Activated effector memory CD4-positive, alpha-beta T cell treated with anti-CD3 and anti-CD28 coated beads, Interleukin-2, amount 50 U/mL, for 16 hours (primary cell): ENCODE measurements around the gene SIX3.
A peak's percentile ranks its signal among the peaks of the same experiment; 100 is the strongest.

Source experiments
- DNase-seq: peaks from one replicate; pipeline ENCODE4 v3.0.0-alpha.2; 2020

SIX3 gene

DNA sequence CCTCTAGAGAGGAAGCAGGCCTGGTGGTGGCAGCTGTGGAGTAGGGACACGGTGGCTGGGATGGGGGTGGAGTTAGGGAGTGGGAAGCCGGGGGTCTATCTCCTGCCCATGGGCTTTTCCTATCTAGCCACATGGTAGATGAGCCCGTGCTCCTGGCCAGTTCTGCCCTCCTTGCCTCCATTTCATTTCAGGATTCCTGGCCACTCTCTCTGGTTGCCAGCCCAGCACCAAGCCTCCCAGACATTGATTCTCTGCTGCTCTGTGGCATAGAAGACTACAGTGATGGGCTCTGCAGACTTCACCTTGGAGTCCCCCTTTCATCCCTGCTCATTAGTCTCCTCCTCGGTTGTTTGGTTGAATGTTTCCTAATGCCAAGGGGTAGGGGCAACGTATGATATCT, 19.4 kb downstream of the SIX3 start:
- no peak for DNase-seq

DNA sequence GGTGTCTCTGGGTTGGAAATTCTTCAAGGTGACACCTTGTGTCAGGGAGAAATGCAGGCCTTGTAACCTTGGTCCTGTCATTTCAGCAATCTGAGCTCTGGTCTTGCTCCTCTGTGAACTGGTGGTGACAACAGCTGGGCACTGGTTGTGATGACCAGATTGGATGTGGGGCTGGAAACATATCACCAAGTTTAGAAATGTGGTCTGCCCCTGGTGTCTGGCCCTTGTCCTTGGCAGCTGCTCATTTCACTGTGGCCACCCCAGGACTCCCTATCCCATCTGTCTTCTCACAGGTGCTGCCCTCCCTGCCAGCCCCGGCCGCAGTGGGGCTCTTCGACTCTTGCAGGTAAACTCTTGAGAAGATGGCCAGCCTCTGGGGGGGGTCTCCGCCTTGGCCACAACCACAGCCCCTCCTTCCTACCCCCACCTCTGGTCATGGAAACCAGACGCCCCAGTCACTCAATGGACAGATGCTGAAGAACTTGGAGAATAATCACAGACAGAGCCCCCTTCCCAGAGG, 20.7 kb downstream of the SIX3 start:
- no peak for DNase-seq

DNA sequence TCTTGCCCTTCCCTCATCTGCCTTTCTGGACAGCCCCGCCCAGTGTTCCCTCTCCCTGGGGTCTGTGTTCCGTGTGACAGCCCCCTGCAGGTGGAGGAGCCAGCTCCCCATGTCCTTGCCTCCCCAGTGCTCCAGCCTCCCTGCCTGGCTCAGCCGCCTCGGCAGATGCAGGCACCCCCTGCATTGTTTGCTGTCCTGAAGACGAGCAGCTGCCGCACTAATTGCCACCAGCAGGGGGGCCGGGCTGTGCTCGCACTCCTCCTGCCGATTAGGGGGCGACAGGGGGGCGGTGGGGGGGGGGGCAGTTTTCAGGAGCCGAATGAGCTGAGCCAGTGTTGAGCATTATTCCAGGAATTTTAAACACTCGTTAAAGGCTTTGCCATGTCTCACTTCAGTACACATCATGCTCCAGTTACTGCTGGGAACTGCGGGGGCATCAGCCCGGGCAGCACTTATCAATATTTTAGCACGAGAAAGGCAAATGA, 23.3 kb downstream of the SIX3 start:
- no peak for DNase-seq

DNA sequence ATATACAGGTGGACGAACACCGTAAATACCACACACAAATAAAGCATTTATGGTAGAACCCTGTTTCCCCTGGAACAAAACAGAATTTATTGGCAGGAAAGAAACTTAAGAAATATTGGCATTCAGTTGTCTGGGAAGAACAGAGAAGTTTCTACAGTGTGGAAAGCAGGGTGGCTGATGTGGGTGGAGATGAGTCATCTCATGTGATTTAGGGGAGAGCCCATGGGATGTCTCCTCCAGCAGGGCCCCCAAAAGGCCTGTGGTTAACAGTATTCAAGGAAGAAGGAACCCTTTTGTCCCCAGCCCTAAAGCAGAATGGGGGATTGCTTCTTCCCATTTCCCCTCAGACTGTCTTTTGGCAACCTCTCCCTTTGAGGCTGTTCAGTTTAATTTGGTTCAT, 24.2 kb downstream of the SIX3 start:
- no peak for DNase-seq

DNA sequence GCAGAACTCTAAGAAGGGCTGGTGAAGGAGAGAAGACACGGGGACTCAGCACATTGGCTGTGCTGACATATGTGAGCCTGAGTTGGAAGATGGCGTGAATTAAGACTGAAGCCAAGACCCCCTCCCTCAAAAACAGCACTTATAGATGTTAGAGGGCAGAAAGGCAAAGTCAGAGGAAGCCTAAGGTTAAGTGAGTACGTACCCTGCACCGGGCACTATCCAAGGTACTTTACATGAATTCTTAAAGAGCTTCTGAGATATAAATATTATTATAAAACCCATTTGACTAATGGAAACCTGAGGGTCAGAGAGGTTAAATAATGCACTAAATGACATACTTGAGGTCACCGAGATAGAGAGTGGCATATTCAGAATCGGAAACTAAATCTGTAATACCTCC, 25.6 kb downstream of the SIX3 start:
- no peak for DNase-seq

DNA sequence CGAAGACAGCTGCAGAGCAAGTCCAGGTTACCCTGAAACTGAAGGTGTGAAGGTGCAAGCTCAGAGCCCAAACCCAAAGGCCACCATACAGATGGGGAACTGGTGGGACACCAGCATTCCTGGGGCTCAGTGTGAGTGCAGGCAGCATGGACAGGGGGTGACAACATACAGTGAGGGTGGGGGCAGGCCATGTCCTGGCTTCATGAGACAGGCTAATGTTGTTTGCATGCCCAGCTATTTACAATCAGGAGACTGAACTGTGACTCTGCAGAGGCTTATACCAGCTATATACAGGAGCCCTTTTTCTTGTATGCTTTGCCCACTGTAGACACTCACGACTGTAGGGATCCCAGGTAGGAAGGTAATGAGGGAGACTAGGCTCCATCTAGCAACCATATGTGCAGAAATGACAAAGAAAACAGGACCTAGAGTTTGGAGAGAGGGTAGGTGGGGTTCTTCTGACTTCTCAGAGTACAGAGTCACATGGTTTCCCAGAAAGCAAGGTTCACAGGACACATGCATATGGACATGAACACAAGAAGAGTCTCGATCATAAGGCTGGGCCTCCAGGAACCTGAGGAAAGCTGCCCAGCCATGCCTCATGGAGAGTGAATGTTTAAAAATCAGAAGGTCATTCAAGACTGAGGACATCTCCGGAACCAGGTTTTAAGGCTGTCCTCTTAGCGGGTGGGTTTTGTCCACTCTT, 26.4 kb downstream of the SIX3 start:
- peak; percentile 41 for DNase-seq

DNA sequence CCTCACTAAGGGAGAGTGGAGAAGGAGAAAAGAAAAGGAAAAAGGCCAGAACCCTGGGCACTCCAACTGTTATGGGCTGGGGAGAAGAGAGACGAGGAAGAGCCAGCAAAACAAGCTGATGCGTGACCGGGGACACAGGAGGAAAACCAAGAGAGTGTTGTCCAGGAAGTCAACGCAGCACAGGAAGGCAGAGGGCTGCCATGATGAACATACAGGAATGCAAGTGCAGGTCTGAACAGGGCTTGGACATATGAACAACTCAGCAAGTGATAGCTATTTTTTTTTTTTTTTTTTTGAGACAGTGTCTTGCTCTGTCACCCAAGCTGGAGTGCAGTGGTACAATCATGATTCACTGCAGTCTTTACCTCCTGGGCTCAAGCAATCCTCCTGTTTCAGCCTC, 28.4 kb downstream of the SIX3 start:
- peak; percentile 12 for DNase-seq

DNA sequence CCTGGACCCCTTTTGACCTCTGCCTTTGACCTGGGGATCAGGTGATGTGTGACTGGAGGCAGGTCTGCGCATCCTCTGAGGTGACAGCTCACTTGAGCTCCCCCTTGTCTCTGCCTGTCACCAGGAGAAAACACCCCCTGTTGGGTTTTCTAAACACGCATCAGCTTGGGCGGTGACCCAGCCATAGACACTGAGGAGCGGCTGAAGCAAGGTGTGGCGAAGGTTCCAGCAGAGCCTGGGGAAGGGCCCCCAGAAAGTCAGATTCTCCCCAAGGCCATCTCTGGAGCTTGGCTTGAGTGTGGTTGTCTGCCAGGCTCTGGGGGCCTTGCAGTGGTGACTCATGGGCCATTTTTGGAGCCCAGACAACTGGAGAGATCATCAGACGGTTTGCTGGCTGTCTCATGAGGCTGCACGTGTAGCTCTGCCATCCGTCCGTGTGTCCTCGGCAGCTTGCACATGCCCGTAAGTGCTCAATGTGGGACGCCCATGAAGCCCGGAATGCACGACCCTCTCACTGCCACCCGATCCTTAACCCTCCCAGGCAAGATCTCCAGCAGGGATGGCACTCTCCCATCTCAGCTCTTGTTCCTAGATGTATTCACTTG, 29.4 kb downstream of the SIX3 start:
- peak; percentile 53 for DNase-seq

DNA sequence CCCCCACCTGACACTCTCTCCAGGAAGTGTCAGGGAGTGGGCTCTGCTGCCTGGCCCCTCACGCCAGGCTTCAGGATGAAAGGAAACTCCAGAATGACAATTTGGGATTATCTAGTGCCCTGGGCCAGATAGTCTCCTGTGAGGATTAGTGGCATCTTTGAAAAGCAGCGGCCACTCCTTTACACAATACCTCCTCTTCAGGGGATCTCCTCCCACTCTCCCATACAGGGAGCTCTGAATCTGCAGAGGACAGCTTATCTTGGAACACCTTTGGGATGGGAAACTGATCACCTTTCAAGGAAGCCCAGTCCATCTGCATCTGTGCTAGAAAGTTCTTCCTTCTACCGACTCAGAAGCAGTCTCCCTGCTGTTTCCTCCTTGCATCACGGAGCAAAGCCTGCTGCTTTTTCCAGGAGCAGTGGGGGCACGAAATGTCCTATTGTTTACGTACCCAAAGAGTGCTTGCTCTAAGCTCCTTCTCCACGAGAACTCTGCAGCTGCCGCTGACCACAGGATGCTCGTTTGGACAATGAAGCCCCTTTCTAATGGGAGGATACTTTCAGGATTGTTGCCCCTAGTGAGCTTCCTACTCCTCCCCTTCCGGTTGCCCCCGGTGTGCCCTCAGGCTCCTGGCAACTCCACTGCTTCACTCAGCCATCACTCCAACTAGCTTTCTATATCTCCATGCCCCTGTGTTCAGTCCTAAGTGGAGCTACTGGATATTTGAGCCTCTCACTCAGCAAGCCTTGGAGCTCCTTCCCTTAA, 31.5 kb downstream of the SIX3 start:
- DNase-seq = peak; percentile 45

DNA sequence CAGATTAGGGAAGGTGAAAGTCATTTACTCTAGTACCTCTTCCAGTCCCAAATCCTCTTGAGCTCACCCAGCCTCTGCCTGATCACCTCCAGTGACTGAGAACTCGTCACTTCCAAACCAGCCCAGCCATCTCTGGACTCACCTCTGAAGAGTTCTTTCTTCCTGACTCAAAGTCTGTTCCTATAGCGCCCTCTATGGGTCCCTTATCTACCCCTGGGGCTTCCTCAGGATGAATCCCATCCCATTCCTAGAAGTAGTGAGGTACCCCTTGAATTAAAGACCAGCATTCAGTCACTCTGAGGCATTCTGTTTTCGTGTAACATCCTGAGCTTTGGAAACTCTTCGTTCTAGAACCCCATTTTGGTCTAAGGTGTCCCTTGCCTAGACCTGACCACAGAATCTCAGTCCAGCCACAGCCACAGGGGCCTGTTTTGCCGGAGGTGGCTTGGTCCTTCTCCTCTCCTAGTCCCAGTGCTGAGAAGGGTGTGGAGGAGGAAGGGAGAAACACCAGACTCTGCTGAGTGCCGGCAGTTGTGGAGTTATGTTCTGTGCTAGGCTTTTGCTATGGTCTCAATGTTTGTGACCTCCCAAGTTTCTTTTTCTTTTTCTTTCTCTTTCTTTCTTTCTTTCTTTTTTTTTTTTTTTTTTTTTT, 32.7 kb downstream of the SIX3 start:
- peak; percentile 39 for DNase-seq

DNA sequence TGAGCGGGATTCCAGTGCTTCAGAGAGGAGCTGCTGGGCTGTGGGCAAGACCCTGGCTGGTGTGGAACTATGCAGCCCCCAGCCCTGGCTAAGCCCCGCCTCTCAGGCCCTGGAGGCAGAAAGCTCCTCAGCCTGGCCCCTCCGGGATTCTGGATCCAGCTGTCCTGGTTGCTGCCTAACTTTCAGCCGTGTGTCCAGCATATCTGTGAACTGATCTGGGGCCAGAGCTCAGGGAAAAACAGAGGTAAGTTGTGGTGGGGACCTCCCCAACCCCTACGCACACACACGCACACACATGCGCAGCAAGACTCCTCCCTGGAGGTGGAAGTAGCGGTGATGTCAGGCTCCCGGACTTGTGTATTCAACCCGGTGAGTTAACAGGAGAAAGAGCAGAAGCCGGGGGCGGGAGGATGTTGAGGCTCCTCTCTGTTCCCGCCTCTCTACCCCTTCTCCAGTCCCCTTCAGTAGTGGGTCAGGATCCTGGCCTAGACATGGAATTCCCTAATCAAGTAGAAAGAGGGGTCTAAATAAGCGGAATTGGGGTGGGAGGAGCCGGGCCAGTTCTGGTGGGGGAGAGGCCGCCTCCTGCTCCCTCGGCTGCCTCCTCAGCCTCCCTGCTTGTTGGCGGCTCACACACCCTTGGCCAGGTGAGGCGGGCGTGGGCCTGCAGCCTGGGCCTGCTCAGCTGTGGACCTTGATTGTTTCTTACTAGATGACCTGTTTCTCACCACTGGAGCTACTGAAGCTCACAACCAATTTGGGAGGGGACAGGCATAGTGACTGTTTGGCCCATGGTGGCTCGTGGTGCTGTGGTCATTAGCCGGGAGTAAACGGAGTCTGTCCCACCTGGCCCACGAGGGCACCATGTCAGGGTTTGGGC, 34.3 kb downstream of the SIX3 start:
- peak; percentile 44 for DNase-seq

DNA sequence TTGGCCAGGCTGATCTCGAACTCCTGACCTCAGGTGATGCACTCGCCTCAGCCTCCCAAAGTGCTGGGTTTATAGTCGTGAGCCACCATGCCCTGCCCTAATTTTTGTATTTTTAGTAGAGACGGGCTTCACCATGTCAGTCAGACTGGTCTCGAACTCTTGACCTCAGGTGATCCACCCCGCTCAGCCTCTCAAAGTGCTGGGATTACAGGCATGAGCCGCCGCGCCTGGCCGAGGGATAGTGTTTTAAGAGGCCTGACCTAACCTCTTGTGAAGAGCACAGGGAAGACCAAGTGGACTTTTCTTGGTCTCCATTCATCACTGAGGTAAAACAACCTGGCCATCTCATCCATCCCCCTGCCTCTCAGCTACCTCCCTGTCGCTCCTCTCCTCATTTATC, 38.1 kb downstream of the SIX3 start:
- peak; percentile 51 for DNase-seq

DNA sequence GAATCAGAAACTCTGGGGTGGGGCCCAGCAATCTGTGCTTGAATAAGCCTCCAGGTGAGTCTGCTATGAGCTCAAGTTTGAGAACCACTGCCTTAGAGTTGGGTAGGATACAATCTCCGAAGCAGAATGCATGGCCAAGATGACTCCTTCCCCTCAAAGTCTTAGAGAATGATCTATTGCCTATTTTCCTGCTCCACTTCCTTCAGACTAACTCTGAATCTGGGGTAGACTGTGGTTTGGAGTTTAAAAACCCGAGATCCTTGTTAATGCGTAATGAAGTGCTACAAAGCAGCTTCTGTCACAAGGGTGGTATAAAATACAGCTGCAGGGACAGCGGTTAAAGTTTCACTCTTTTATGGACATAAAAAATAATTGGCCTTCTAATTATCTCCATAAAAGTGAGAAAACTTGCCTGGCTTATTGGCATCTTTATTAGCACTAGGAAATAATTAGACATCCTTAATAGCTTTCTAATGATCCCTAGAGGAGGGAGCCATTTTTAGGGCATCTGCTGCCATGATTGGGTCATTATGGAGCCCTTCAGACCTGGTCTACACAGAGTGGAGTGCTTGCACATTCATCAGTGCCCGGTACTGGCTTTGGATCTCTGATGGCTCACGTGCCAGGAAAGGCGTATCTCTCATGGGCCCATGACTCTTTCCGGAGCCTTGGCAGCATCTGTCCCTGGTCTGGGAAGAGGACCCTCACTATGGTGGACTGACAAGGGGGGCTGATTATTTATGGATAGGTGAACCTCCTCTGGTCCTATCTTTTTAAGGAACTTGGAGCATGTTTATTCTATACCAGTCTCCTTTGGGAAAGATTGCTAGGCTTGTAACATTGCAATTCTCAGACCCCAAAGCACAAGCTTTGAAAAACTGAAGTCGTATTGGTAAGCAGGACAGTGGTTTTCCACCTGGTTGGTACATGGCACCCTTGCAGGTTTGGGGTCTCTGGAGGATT, 39.5 kb downstream of the SIX3 start:
- DNase-seq = peak; percentile 12

DNA sequence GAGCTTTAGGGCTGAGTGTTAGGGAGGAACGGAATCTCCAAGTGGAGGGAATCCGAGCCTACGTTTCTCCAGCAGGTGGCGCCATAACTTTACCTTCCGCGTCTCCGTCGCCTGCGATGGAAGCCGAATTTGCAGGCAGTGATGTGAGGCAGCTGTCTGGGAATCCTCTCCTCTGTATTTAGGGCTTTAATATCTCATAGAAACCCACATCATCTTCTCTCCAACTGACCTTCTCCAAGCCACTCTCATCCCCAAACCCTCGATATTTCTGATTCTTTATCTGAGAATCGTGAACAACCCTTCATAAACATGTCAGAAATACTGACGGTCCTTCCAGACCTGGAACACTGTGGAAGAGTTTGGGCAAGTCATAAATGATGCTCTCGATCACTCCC, 40.2 kb downstream of the SIX3 start:
- peak; percentile 87 for DNase-seq

DNA sequence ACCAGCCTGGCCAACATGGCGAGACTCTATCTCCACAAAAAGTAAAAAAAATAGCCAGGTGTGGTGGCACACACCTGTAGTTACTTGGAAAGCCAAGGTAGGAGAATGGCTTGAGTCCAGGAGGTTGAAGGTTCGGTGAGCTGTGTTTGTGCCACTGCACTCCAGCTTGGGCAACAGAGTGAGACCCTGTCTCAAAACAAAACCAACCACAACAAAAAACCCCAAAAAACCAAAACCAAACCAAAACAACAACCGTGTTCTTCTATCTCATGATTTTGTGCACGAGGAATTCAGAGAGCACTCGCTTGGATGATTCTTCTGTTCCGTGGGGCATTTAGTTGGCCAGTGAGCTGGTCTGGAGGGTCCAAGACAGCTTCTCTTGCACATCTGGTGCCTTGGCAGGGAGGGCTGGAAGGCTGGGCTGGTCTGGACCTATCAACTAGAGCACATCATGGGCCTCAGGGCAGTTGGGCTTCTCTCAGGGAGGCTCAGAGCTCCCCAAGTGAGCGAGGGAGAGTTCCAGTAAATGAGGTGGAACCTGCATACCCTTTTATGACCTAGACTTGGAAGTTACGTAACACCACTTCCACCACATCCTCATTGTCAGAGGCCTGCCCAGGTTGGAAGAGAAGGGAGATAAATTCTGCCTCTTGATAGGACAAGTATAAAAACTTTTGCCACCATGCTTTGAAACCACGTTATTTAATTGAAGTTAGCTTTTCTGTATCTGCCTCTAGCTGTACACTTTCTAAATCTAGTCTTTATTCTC, 42.5 kb downstream of the SIX3 start:
- peak; percentile 21 for DNase-seq

DNA sequence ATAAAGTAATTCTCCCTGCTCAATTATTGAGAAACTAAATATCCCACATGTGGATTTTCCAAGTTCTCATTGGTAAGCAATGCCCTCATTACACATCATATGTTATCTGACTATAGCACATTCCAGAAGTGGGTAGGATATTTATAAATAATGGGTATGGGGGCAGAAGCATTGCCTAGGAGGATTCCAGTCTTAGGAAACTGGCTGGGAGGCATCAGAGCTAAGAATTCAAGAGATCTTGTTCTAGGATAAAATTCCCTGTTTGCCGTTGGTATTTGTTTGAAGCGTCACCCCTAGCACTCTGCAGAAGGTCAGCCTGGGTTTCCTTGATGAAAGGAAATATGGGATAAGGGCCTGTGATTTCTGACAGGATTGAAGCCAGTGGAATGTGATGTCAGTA, 47.7 kb downstream of the SIX3 start:
- DNase-seq = no peak

DNA sequence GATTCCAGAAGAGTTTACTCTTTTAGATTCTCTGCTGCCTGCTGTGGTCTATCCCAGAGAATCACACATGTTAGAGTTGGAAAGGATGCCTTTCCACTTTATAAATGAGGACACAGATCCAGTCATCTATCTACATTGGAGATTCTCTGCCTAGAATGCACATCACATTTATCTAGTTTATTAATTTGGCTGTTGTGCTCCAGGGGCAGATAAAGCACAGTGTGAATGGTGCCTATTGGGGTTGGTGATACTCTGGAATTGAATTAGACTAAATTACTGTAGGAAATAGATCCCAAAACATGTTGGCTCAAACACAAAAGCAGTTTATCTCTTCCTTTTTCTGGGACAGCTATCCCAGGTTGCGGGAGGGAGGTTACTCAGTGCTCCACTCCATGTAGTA, 52.9 kb downstream of the SIX3 start:
- no peak for DNase-seq
